Trophoblast cell (in vitro differentiated cells and primary cell): Measurements from ENCODE around the gene POLR3G.

Experiments used
- DNase-seq, 2 donors: peaks; one replicate each; pipeline ENCODE4 v3.0.0-alpha.2; 2016
- H2AFZ ChIP-seq: 2 replicates; pipeline ENCODE4 v1.6.1; 2013; ENCODE audit warnings: low read length, moderate library complexity, mild to moderate bottlenecking; ENCODE audit not compliant: insufficient read depth, poor library complexity
- H2AK5ac ChIP-seq: 2 replicates; pipeline ENCODE4 v1.6.1; 2013; ENCODE audit warnings: mild to moderate bottlenecking, low read length
- H2BK120ac ChIP-seq: 2 replicates; pipeline ENCODE4 v1.6.1; 2013; ENCODE audit warnings: low read length, mild to moderate bottlenecking, moderate library complexity; ENCODE audit not compliant: insufficient read depth, poor library complexity
- H2BK12ac ChIP-seq: 2 replicates; pipeline ENCODE4 v1.6.1; 2013; ENCODE audit warnings: mild to moderate bottlenecking, low read length, moderate library complexity
- H2BK5ac ChIP-seq: 2 replicates; pipeline ENCODE4 v1.6.1; 2013; ENCODE audit warnings: low read length, low read depth, moderate library complexity, mild to moderate bottlenecking; ENCODE audit not compliant: poor library complexity
- H3K14ac ChIP-seq: 2 replicates; pipeline ENCODE4 v1.6.1; 2013; ENCODE audit warnings: mild to moderate bottlenecking, low read length
- H3K18ac ChIP-seq: 2 replicates; pipeline ENCODE4 v1.6.1; 2013; ENCODE audit warnings: mild to moderate bottlenecking, low read length
- H3K23ac ChIP-seq: 2 replicates; pipeline ENCODE4 v1.6.1; 2013; ENCODE audit warnings: low read length
- H3K27ac ChIP-seq: 2 replicates; pipeline ENCODE4 v1.5.1; 2013; ENCODE audit warnings: low read depth, mild to moderate bottlenecking, inconsistent platforms, low read length, moderate library complexity
- H3K27me3 ChIP-seq: 2 replicates; pipeline ENCODE4 v1.6.1; 2013; ENCODE audit warnings: inconsistent platforms, mild to moderate bottlenecking, low read length, moderate library complexity; ENCODE audit not compliant: insufficient read depth
- H3K36me3 ChIP-seq, 2 experiments: 1 replicate in 1 of 2; 2 replicates in 1 of 2; pipeline ENCODE4 v1.6.1; 2013; ENCODE audit warnings: low read length in 2 of 2, mild to moderate bottlenecking in 2 of 2, moderate library complexity in 1 of 2; ENCODE audit not compliant: insufficient read depth in 2 of 2, control insufficient read depth in 1 of 2
- H3K4ac ChIP-seq: 2 replicates; pipeline ENCODE4 v1.6.1; 2013; ENCODE audit warnings: low read depth, mild to moderate bottlenecking, low read length, moderate library complexity
- H3K4me1 ChIP-seq, 2 experiments: 1 replicate in 1 of 2; 2 replicates in 1 of 2; pipeline ENCODE4 v1.6.1; 2013; ENCODE audit warnings: low read length in 2 of 2, mild to moderate bottlenecking in 2 of 2, moderate library complexity in 1 of 2; ENCODE audit not compliant: insufficient read depth in 2 of 2, control insufficient read depth in 1 of 2
- H3K4me2 ChIP-seq: 2 replicates; pipeline ENCODE4 v1.6.1; 2013; ENCODE audit warnings: inconsistent platforms, mild to moderate bottlenecking, low read length, moderate library complexity
- H3K4me3 ChIP-seq: 2 replicates; pipeline ENCODE4 v1.5.1; 2013; ENCODE audit warnings: mild to moderate bottlenecking, low read depth, low read length, inconsistent platforms
- H3K79me1 ChIP-seq: one replicate; pipeline ENCODE4 v1.6.1; 2013; ENCODE audit warnings: low read length
- H3K79me2 ChIP-seq: 2 replicates; pipeline ENCODE4 v1.6.1; 2013; ENCODE audit warnings: low read length, mild to moderate bottlenecking; ENCODE audit not compliant: control insufficient read depth, insufficient read depth, poor library complexity
- H3K9ac ChIP-seq: 2 replicates; pipeline ENCODE4 v1.6.1; 2013; ENCODE audit warnings: mild to moderate bottlenecking, low read length
- H3K9me3 ChIP-seq: 2 replicates; pipeline ENCODE4 v1.6.1; 2013; ENCODE audit warnings: low read depth, mild to moderate bottlenecking, control low read depth, inconsistent platforms, low read length; ENCODE audit not compliant: insufficient read depth
- H4K12ac ChIP-seq: 2 replicates; pipeline ENCODE4 v1.6.1; 2013; ENCODE audit warnings: low read depth, mild to moderate bottlenecking, low read length, moderate library complexity
- H4K8ac ChIP-seq: 2 replicates; pipeline ENCODE4 v1.6.1; 2013; ENCODE audit warnings: low read depth, mild to moderate bottlenecking, low read length, moderate library complexity
- H4K91ac ChIP-seq: one replicate; pipeline ENCODE4 v1.6.1; 2013; ENCODE audit warnings: low read depth, mild to moderate bottlenecking, low read length, moderate library complexity
- WGBS: extraction: QIAGEN DNeasy Blood & Tissue Kit; methylation state at CpG from one replicate; pipeline ENCODE4 v1.1.7; 2013; ENCODE audit warnings: missing lambda C conversion rate; ENCODE audit not compliant: insufficient read length, insufficient coverage; ENCODE audit errors: extremely low coverage; 5-methylcytosine and 5-hydroxymethylcytosine counted together

POLR3G gene

DNA sequence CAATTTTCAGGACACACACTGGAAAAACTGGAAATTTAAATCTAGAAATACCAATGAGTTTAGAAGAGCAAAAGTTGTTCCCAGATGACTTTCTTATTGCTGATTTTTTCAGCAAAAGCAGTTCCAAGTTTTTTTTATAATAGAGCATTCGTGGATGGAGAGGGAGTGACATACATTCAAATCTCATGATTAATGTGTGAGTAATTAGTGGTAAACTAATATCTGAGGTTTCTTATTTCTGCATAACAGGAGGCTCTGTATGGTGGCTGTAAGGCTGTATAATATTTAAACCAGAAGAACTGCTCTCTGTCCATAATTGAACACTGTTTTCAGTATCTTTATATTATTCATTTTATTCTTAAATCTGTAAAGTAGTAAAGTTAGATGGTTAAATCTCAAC, 28.9 kb downstream of the POLR3G start:
- no peak overlapping the region for H3K18ac ChIP-seq
- H4K12ac ChIP-seq: no peak overlapping the region
- no peaks in the 10 kb centered on the region for H3K4me1 ChIP-seq
- H3K4me2 ChIP-seq: no peak overlapping the region
- no peaks in the 10 kb centered on the region for H3K79me2 ChIP-seq
- no peak overlapping the region for H2AFZ ChIP-seq
- H2BK5ac ChIP-seq: no peak overlapping the region
- no peaks in the 10 kb centered on the region for H3K36me3 ChIP-seq
- no peak overlapping the region for H3K4ac ChIP-seq
- DNase-seq: no peak
- WGBS: no CpG with 5 or more reads among the region's 1 CpG
- H3K27ac ChIP-seq: no peak overlapping the region
- no peak overlapping the region for H2AK5ac ChIP-seq
- no peaks in the 10 kb centered on the region for H3K9me3 ChIP-seq
- H4K91ac ChIP-seq: no peak overlapping the region
- no peak overlapping the region for H4K8ac ChIP-seq
- H3K9ac ChIP-seq: no peak overlapping the region
- no peaks in the 10 kb centered on the region for H3K27me3 ChIP-seq
- no peak overlapping the region for H3K23ac ChIP-seq
- H3K4me3 ChIP-seq: no peak overlapping the region
- no peak overlapping the region for H2BK12ac ChIP-seq
- no peaks in the 10 kb centered on the region for H3K79me1 ChIP-seq
- no peak overlapping the region for H3K14ac ChIP-seq
- H2BK120ac ChIP-seq: no peak overlapping the region

DNA sequence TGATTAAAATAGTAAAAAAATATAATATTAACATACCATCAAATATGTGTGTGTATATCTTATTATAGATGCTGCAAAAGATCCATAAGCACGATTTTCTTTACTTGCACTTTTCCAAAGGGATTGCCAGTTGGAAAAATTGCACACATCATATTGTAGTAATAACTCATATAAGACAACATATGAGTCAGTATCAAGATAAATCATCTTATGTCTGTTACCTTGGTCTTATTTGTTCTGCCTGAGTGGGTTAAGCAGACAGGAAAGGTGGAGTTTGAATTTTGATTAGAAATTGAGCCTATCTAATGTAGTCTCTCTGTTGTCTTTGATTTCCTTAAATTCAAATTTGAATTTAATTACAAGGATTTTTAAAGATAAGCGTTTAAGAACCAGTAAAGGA, 30.1 kb downstream of the POLR3G start:
- no peak overlapping the region for H3K27ac ChIP-seq
- no peaks in the 10 kb centered on the region for H3K4me1 ChIP-seq
- H3K36me3 ChIP-seq: no peaks in the 10 kb centered on the region
- no peaks in the 10 kb centered on the region for H3K79me1 ChIP-seq
- H4K91ac ChIP-seq: no peak overlapping the region
- no peak overlapping the region for H3K9ac ChIP-seq
- no peak overlapping the region for H3K18ac ChIP-seq
- H3K9me3 ChIP-seq: no peaks in the 10 kb centered on the region
- H3K4me2 ChIP-seq: no peak overlapping the region
- H2AK5ac ChIP-seq: no peak overlapping the region
- no peak overlapping the region for H2BK120ac ChIP-seq
- H3K14ac ChIP-seq: no peak overlapping the region
- H3K4me3 ChIP-seq: no peak overlapping the region
- DNase-seq: no peak
- H4K12ac ChIP-seq: no peak overlapping the region
- no peak overlapping the region for H3K23ac ChIP-seq
- no peak overlapping the region for H4K8ac ChIP-seq
- H2BK5ac ChIP-seq: no peak overlapping the region
- no peak overlapping the region for H2AFZ ChIP-seq
- H3K4ac ChIP-seq: no peak overlapping the region
- H3K79me2 ChIP-seq: no peaks in the 10 kb centered on the region
- H2BK12ac ChIP-seq: no peak overlapping the region
- no CpG with 5 or more reads among the region's 2 CpGs for WGBS
- H3K27me3 ChIP-seq: no peaks in the 10 kb centered on the region

DNA sequence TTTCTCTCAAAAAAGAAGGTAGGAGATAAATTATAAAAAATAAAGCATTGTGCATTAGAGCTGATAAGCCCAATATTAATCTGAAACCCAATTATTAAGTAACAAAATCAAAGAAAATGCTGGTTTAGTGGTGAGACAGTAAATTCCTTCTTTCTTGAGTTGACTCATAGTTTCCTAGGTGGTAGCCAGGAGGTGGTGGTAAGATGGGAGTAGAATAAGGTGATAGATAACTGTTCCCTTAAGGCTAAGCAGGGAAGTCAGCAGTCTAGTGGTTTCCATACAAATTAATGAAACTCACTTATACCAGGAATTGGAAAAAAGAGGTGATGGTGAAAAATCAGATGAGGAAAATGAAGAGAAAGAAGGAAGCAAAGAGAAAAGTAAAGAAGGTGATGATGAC, 31.6 kb downstream of the POLR3G start:
- Histone ChIP-seq H3K18ac (no peak overlapping the region), H2AFZ (no peak overlapping the region)
- DNase-seq: no peak

DNA sequence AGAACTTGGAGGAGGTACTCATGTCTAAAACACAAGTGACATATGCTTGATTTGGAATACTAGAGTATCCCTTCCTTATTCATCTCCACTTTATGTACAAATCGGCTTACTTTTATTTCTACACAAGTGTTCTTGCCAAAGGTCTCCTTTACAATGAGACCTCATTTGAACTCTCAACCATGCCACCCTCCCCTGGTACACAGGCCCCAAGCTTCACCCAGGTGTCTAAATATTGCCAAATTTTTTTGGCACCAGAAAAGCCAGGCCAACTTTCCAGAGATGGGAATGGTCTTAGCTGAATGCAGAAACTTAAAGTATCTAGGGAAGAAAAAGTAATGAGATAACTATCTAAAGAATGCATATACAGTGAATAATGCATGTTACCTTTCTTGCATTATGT, 35.8 kb downstream of the POLR3G start:
- DNase-seq: no peak
- Histone ChIP-seq H2AK5ac (no peak overlapping the region), H4K8ac (no peak overlapping the region), H3K9me3 (no peaks in the 10 kb centered on the region), H3K79me2 (no peaks in the 10 kb centered on the region), H2BK5ac (no peak overlapping the region), H3K27me3 (no peaks in the 10 kb centered on the region), H3K4me1 (no peaks in the 10 kb centered on the region), H3K18ac (no peak overlapping the region), H2BK12ac (no peak overlapping the region), H4K91ac (no peak overlapping the region), H3K9ac (no peak overlapping the region), H4K12ac (no peak overlapping the region), H2BK120ac (no peak overlapping the region), H3K79me1 (no peaks in the 10 kb centered on the region), H3K23ac (no peak overlapping the region), H3K36me3 (peaks cover 0 to 2% of the 10 kb centered on the region in 2 experiments), H3K4me3 (no peak overlapping the region), H3K4me2 (no peak overlapping the region), H2AFZ (no peak overlapping the region), H3K14ac (no peak overlapping the region), H3K27ac (no peak overlapping the region), H3K4ac (no peak overlapping the region)
- no CpG with 5 or more reads among the region's 1 CpG for WGBS

More for the DNA sequence above, 31.6 kb downstream of the POLR3G start:
- H4K12ac ChIP-seq: no peak overlapping the region
- H3K4ac ChIP-seq: no peak overlapping the region
- H2BK120ac ChIP-seq: no peak overlapping the region
- no peak overlapping the region for H3K4me3 ChIP-seq
- H3K36me3 ChIP-seq: no peaks in the 10 kb centered on the region
- H3K4me2 ChIP-seq: no peak overlapping the region
- no peak overlapping the region for H2AK5ac ChIP-seq
- no peak overlapping the region for H2BK5ac ChIP-seq
- no peak overlapping the region for H3K27ac ChIP-seq
- H4K8ac ChIP-seq: no peak overlapping the region
- H3K14ac ChIP-seq: no peak overlapping the region
- H3K27me3 ChIP-seq: no peaks in the 10 kb centered on the region
- no peak overlapping the region for H3K23ac ChIP-seq
- no peaks in the 10 kb centered on the region for H3K79me2 ChIP-seq
- no peaks in the 10 kb centered on the region for H3K4me1 ChIP-seq
- no peaks in the 10 kb centered on the region for H3K9me3 ChIP-seq
- H2BK12ac ChIP-seq: no peak overlapping the region
- no peaks in the 10 kb centered on the region for H3K79me1 ChIP-seq
- H3K9ac ChIP-seq: no peak overlapping the region
- H4K91ac ChIP-seq: no peak overlapping the region
